IPS-15b (cell line): ENCODE measurements around the gene PRKCB.
"Not testable (repeated sequence)": the region's sequence is repeated elsewhere in the genome, so short reads cannot be mapped to it uniquely, and the experiment has no call there.

Experiments used
- H3K27me3 ChIP-seq: one replicate; pipeline ENCODE4 v1.6.1; 2013; ENCODE audit warnings: low read length; ENCODE audit not compliant: control insufficient read depth, insufficient read depth
- H3K36me3 ChIP-seq: one replicate; pipeline ENCODE4 v1.6.1; 2013; ENCODE audit warnings: low read length; ENCODE audit not compliant: control insufficient read depth, insufficient read depth
- H3K4me1 ChIP-seq: one replicate; pipeline ENCODE4 v1.6.1; 2013; ENCODE audit warnings: mild to moderate bottlenecking, low read length; ENCODE audit not compliant: control insufficient read depth, insufficient read depth
- H3K4me3 ChIP-seq: one replicate; pipeline ENCODE4 v1.5.1; 2013; ENCODE audit warnings: low read depth, low read length
- H3K9ac ChIP-seq: one replicate; pipeline ENCODE4 v1.6.1; 2013; ENCODE audit warnings: low read depth, mild to moderate bottlenecking, low read length
- H3K9me3 ChIP-seq: one replicate; pipeline ENCODE4 v1.6.1; 2013; ENCODE audit warnings: mild to moderate bottlenecking, low read length; ENCODE audit not compliant: control insufficient read depth, insufficient read depth

The PRKCB gene

GRCh38 chr16:23909792-23910418, 74.1 kb downstream of the PRKCB start:
- no peaks in the 10 kb centered on the region for H3K36me3 ChIP-seq
- H3K9me3 ChIP-seq = no peaks in the 10 kb centered on the region
- H3K9ac ChIP-seq = no peak overlapping the region
- no peak overlapping the region for H3K4me3 ChIP-seq
- H3K4me1 ChIP-seq = peaks cover 5% of the 10 kb centered on the region
- H3K27me3 ChIP-seq = no peaks in the 10 kb centered on the region

GRCh38 chr16:23914946-23915530, 79.3 kb downstream of the PRKCB start:
- no peak overlapping the region for H3K9ac ChIP-seq
- H3K4me3 ChIP-seq = no peak overlapping the region
- H3K36me3 ChIP-seq = no peaks in the 10 kb centered on the region
- no peaks in the 10 kb centered on the region for H3K9me3 ChIP-seq
- H3K27me3 ChIP-seq = no peaks in the 10 kb centered on the region
- no peaks in the 10 kb centered on the region for H3K4me1 ChIP-seq

GRCh38 chr16:23916552-23916951, 80.8 kb downstream of the PRKCB start:
- H3K4me3 ChIP-seq, H3K9me3 ChIP-seq, H3K9ac ChIP-seq, H3K4me1 ChIP-seq, H3K36me3 ChIP-seq, H3K27me3 ChIP-seq: not testable (repeated sequence)

GRCh38 chr16:23917621-23918020, 81.8 kb downstream of the PRKCB start:
- Histone ChIP-seq H3K4me3 (no peak overlapping the region), H3K36me3 (no peaks in the 10 kb centered on the region), H3K9ac (no peak overlapping the region), H3K9me3 (no peaks in the 10 kb centered on the region), H3K4me1 (no peaks in the 10 kb centered on the region), H3K27me3 (no peaks in the 10 kb centered on the region)

GRCh38 chr16:23920446-23920845, 84.7 kb downstream of the PRKCB start:
- Histone ChIP-seq H3K9me3 (no peaks in the 10 kb centered on the region), H3K4me3 (no peak overlapping the region), H3K36me3 (no peaks in the 10 kb centered on the region), H3K9ac (no peak overlapping the region), H3K27me3 (no peaks in the 10 kb centered on the region), H3K4me1 (no peaks in the 10 kb centered on the region)

GRCh38 chr16:23920899-23921298, 85.1 kb downstream of the PRKCB start:
- H3K9ac ChIP-seq = no peak overlapping the region
- no peaks in the 10 kb centered on the region for H3K9me3 ChIP-seq
- H3K4me1 ChIP-seq = no peaks in the 10 kb centered on the region
- no peak overlapping the region for H3K4me3 ChIP-seq
- no peaks in the 10 kb centered on the region for H3K36me3 ChIP-seq
- no peaks in the 10 kb centered on the region for H3K27me3 ChIP-seq

- no peaks in the 10 kb centered on the region for H3K9me3 ChIP-seq
- H3K4me3 ChIP-seq = no peak overlapping the region
- H3K36me3 ChIP-seq = no peaks in the 10 kb centered on the region
- H3K9ac ChIP-seq = no peak overlapping the region
- H3K4me1 ChIP-seq = no peaks in the 10 kb centered on the region
- no peaks in the 10 kb centered on the region for H3K27me3 ChIP-seq
Measured at GRCh38 chr16:23922406-23922805, 86.6 kb downstream of the PRKCB start.

- no peaks in the 10 kb centered on the region for H3K9me3 ChIP-seq
- H3K4me3 ChIP-seq = no peak overlapping the region
- H3K9ac ChIP-seq = no peak overlapping the region
- no peaks in the 10 kb centered on the region for H3K36me3 ChIP-seq
- H3K27me3 ChIP-seq = no peaks in the 10 kb centered on the region
- no peaks in the 10 kb centered on the region for H3K4me1 ChIP-seq
Measured at GRCh38 chr16:23924128-23924527, 88.3 kb downstream of the PRKCB start.

GRCh38 chr16:23927796-23928195, 92.0 kb downstream of the PRKCB start:
- Histone ChIP-seq H3K36me3 (no peaks in the 10 kb centered on the region), H3K9ac (no peak overlapping the region), H3K27me3 (no peaks in the 10 kb centered on the region)

GRCh38 chr16:23929237-23929636, 93.5 kb downstream of the PRKCB start:
- Histone ChIP-seq H3K4me1 (no peaks in the 10 kb centered on the region), H3K27me3 (no peaks in the 10 kb centered on the region), H3K36me3 (no peaks in the 10 kb centered on the region), H3K9me3 (no peaks in the 10 kb centered on the region), H3K9ac (no peak overlapping the region), H3K4me3 (no peak overlapping the region)

More at GRCh38 chr16:23927796-23928195, 92.0 kb downstream of the PRKCB start:
- Histone ChIP-seq H3K9me3 (no peaks in the 10 kb centered on the region), H3K4me1 (no peaks in the 10 kb centered on the region), H3K4me3 (no peak overlapping the region)

- Histone ChIP-seq H3K9me3 (no peaks in the 10 kb centered on the region), H3K4me3 (no peak overlapping the region), H3K4me1 (no peaks in the 10 kb centered on the region), H3K36me3 (no peaks in the 10 kb centered on the region), H3K27me3 (no peaks in the 10 kb centered on the region), H3K9ac (no peak overlapping the region)
Measured at GRCh38 chr16:23929856-23930255, 94.1 kb downstream of the PRKCB start.

GRCh38 chr16:23930791-23931190, 95.0 kb downstream of the PRKCB start:
- H3K4me3 ChIP-seq = no peak overlapping the region
- H3K4me1 ChIP-seq = no peaks in the 10 kb centered on the region
- no peak overlapping the region for H3K9ac ChIP-seq
- H3K27me3 ChIP-seq = no peaks in the 10 kb centered on the region
- H3K9me3 ChIP-seq = no peaks in the 10 kb centered on the region
- no peaks in the 10 kb centered on the region for H3K36me3 ChIP-seq
